Esophagus muscularis mucosa (tissue), 4 donors: ENCODE data around the gene POPDC3. TPM values are rescaled to one million over a fixed set of nuclear protein-coding genes. Genes with fewer than 3 reads are reported as not detected.
"Not testable (repeated sequence)": the region's sequence is repeated elsewhere in the genome, so short reads cannot be mapped to it uniquely, and the experiment has no call there.

Experiments
- DNase-seq: peaks from one replicate; pipeline ENCODE4 v3.0.0-alpha.2; 2017; ENCODE audit errors: extremely low spot score
- H3K27ac ChIP-seq, 4 donors: fragments of 200-600 bp; sonication (generic); replicated peaks in 1 of 4; 1 replicate in 3 of 4; 2 replicates in 1 of 4; pipeline ENCODE4 v1.5.1; 2016 to 2019; ENCODE audit warnings: mild to moderate bottlenecking in 1 of 4
- H3K27me3 ChIP-seq, 4 donors: fragments of 200-600 bp; sonication (generic); one replicate each; pipeline versions ENCODE4 v1.5.1 to v1.6.0; 2016 to 2019
- H3K36me3 ChIP-seq, 4 donors: fragments of 200-600 bp; sonication (generic); one replicate each; pipeline ENCODE4 v1.5.1; 2016 to 2019
- H3K4me1 ChIP-seq, 4 donors: fragments of 200-600 bp; sonication (generic); one replicate each; pipeline ENCODE4 v1.5.1; 2016 to 2019
- H3K4me3 ChIP-seq, 4 donors: fragments of 200-600 bp; sonication (generic); 1 replicate in 2 of 4; 2 replicates in 2 of 4; pipeline ENCODE4 v1.5.1; 2016 to 2019; ENCODE audit warnings: mild to moderate bottlenecking in 4 of 4, moderate library complexity in 1 of 4
- H3K9me3 ChIP-seq, 4 donors: fragments of 200-600 bp; sonication (generic); 1 replicate in 3 of 4; 2 replicates in 1 of 4; pipeline ENCODE4 v1.5.1; 2016 to 2019
- EP300 ChIP-seq: sonication (generic); formaldehyde crosslinking; IDR thresholded peaks from one replicate; pipeline ENCODE4 v1.6.1; 2017; ENCODE audit warnings: antibody characterized with exemption
- POLR2A ChIP-seq: fragments of 450-650 bp; IDR thresholded peaks from one replicate; pipeline ENCODE4 v1.6.1; 2017; ENCODE audit warnings: antibody characterized with exemption, moderate library complexity, mild to moderate bottlenecking, low read depth
- POLR2AphosphoS5 ChIP-seq, 2 donors: sonication (generic); formaldehyde crosslinking; IDR thresholded peaks; one replicate each; pipeline ENCODE4 v1.6.1; 2017; ENCODE audit warnings: antibody characterized with exemption in 2 of 2
- whole genome bisulfite sequencing: methylation state at CpG from one replicate; pipeline ENCODE4 v1.1.5; 2018; 5-methylcytosine and 5-hydroxymethylcytosine counted together
- intact Hi-C: fragments of 100-400 bp; cut with DNase I; formaldehyde crosslinking; loops from one replicate; pipeline ENCODE4 v1.15.1; 2023
- total RNA-seq, 4 donors: library from RNA; depleted of rRNA; stranded (reverse); fragments of >200 nt; gene quantifications; one replicate each; pipeline versions ENCODE4 v1.1.0 to v1.2.1, GENCODE V29; 2016
- TF ChIP-seq, protein P1 (sequence below), 3 experiments: fragments of 200-600 bp in 2 of 3; fragments of 450-650 bp in 1 of 3; sonication (generic) in 2 of 3; IDR thresholded peaks; one replicate each; pipeline ENCODE4 v1.5.1; 2017 to 2019; ENCODE audit warnings: antibody characterized with exemption in 3 of 3, mild to moderate bottlenecking in 2 of 3, moderate library complexity in 1 of 3

Gene POPDC3
- total RNA-seq, 4 donors from 2014 or later, result not detected

DNA sequence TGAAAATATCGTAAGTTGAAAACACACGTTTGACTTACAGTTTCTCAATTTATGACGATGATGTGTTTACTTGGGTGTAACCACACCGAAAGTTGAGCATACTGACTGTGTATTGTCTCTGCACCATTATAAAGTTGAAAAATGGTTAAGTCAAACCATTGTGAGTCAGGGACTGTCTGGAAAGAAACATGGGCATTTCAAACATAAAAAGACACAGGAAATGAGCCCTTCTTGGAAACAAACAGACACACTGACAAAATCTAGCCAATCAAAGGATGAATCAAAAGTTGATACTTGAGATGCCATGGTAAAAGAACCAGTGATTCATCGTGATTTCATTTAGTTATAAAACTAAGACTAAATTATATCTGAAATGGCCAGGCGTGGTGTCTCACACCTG, 5.3 kb downstream of the POPDC3 start:
- Histone ChIP-seq H3K36me3 (no peaks in the 10 kb centered on the region), H3K4me1 (peaks cover 3 to 5% (median 4%) of the 10 kb centered on the region in 4 donors), H3K4me3 (no peak overlapping the region), H3K27ac (no peak overlapping the region), H3K9me3 (no peaks in the 10 kb centered on the region), H3K27me3 (peaks cover 0 to 6% (median 4%) of the 10 kb centered on the region in 4 donors)
- WGBS, result 89% methylated on average over 6 of the region's 6 CpGs
- DNase-seq, result no peak
- intact Hi-C loops, result no loop called here
- TF ChIP-seq, protein P1, sequence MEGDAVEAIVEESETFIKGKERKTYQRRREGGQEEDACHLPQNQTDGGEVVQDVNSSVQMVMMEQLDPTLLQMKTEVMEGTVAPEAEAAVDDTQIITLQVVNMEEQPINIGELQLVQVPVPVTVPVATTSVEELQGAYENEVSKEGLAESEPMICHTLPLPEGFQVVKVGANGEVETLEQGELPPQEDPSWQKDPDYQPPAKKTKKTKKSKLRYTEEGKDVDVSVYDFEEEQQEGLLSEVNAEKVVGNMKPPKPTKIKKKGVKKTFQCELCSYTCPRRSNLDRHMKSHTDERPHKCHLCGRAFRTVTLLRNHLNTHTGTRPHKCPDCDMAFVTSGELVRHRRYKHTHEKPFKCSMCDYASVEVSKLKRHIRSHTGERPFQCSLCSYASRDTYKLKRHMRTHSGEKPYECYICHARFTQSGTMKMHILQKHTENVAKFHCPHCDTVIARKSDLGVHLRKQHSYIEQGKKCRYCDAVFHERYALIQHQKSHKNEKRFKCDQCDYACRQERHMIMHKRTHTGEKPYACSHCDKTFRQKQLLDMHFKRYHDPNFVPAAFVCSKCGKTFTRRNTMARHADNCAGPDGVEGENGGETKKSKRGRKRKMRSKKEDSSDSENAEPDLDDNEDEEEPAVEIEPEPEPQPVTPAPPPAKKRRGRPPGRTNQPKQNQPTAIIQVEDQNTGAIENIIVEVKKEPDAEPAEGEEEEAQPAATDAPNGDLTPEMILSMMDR (IDR thresholded peaks at IDR 0.05), result no peak
- no peak for TF ChIP-seq POLR2AphosphoS5 (IDR thresholded peaks at IDR 0.05)
- TF ChIP-seq EP300, result no peak
- no peak for TF ChIP-seq POLR2A

DNA sequence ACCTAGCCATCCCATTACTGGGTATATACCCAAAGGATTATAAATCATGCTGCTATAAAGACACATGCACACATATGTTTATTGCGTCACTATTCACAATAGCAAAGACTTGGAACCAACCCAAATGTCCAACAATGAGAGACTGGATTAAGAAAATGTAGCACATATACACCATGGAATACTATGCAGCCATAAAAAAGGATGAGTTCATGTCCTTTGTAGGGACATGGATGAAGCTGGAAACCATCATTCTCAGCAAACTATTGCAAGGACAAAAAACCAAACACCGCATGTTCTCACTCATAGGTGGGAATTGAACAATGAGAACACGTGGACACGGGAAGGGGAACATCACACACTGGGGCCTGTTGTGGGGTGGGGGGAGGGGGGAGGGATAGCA, 7.3 kb downstream of the POPDC3 start:
- H3K27me3 ChIP-seq, H3K36me3 ChIP-seq, H3K27ac ChIP-seq, H3K4me1 ChIP-seq, DNase-seq, intact Hi-C loops, H3K4me3 ChIP-seq, H3K9me3 ChIP-seq: not testable (repeated sequence)
- WGBS, result 85% methylated on average over 3 of the region's 4 CpGs

DNA sequence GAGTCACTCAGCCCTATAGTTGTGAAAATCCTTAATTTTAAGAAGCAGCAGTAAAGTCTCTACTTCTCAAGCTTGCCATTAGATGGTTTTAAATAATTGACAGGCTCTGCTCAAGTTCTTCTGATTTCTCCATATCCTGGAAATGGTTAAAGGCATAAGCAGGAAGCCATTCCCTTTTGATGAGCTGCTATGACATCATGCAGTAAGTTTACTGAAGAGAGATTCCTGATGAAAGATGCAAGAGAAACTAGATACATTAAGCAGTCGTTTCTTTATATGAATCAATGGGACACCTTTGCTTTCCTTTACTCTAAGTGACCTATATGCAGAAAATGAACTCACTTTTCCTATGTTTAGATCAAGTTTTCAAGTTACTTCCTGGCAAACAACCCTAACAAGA, 9.8 kb downstream of the POPDC3 start:
- WGBS, result 7% methylated on average over 1 of the region's 1 CpG
- Histone ChIP-seq H3K9me3 (no peaks in the 10 kb centered on the region), H3K36me3 (peaks cover 0 to 6% (median 0%) of the 10 kb centered on the region in 4 donors), H3K27me3 (no peaks in the 10 kb centered on the region), H3K27ac (no peak overlapping the region), H3K4me1 (peaks cover 0 to 3% (median 0%) of the 10 kb centered on the region in 4 donors), H3K4me3 (no peak overlapping the region)
- intact Hi-C loops, result no loop called here
- DNase-seq, result no peak
- no peak for TF ChIP-seq POLR2AphosphoS5 (IDR thresholded peaks at IDR 0.05)
- TF ChIP-seq POLR2A, result no peak
- no peak for TF ChIP-seq EP300
- TF ChIP-seq, protein P1 (IDR thresholded peaks at IDR 0.05), result no peak

DNA sequence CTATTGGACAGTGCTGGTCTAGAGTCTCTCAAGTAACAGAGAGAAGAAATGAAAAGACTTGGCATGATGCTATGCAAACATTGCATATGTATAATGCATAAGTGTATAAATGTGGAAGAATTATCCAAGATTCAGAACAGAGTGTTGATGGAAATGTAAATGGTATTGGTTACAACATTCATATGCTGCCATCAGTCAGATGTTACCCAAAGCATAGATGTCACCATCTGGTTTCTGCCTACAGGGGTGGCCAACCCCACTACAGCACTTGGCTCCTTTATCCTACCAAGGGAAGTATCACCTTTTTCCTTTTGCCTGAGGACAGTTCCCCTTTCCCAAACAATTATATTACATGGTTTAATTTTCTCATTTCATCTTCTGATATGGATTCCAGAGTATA, 11.9 kb downstream of the POPDC3 start:
- intact Hi-C loops, result no loop called here
- Histone ChIP-seq H3K4me1 (peaks cover 0 to 6% (median 0%) of the 10 kb centered on the region in 4 donors), H3K4me3 (no peak overlapping the region), H3K27me3 (no peaks in the 10 kb centered on the region), H3K36me3 (peaks cover 0 to 6% (median 0%) of the 10 kb centered on the region in 4 donors), H3K9me3 (no peaks in the 10 kb centered on the region), H3K27ac (no peak overlapping the region)
- TF ChIP-seq, protein P1 (IDR thresholded peaks at IDR 0.05), result no peak
- no peak for TF ChIP-seq POLR2A
- no peak for TF ChIP-seq POLR2AphosphoS5 (IDR thresholded peaks at IDR 0.05)
- TF ChIP-seq EP300, result no peak
- no peak for DNase-seq

DNA sequence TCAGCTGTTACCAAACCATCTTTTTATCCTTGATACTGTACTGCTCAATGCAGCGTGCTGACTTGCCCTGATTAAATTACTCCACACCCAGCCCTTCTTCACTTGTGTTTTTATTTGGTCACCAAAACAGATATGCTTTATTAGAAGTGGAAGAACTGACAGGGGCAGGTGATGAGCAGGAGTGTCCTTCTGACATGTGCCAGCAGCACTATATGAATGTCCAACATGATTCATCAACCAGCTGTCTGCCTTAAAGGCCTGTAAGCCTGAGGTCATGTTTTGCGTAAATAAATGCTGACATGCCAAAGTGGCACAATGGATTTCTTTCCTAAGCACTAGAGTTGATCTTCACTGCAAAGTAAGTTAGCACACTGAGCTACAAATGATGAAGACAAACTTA, 15.4 kb downstream of the POPDC3 start:
- H3K27me3 ChIP-seq, result no peaks in the 10 kb centered on the region
- intact Hi-C loops, result no loop called here
- no peak for TF ChIP-seq POLR2AphosphoS5 (IDR thresholded peaks at IDR 0.05)
- TF ChIP-seq, protein P1 (IDR thresholded peaks at IDR 0.05), result no peak
- no peak for TF ChIP-seq POLR2A
- no peak for TF ChIP-seq EP300
- no peak for DNase-seq
- 65% methylated on average over 2 of the region's 2 CpGs for WGBS
- H3K4me1 ChIP-seq, result peaks cover 0 to 3% (median 0%) of the 10 kb centered on the region in 4 donors
- H3K27ac ChIP-seq, result no peak overlapping the region
- H3K9me3 ChIP-seq, result no peaks in the 10 kb centered on the region
- no peak overlapping the region for H3K4me3 ChIP-seq
- H3K36me3 ChIP-seq, result peaks cover 0 to 11% (median 0%) of the 10 kb centered on the region in 4 donors
